HCT116 (cell line): ENCODE data around the gene GLT6D1. TPM values are rescaled to one million over a fixed set of nuclear protein-coding genes. Genes with fewer than 3 reads are reported as not detected.

Experiments
- ATAC-seq: fragments of 200-7000 bp; cut with Tn5 transposase; 2 replicates; pipeline ENCODE4 v1.9.1; 2020; ENCODE audit warnings: mild to moderate bottlenecking, moderate library complexity
- BruUV-seq: library from RNA; stranded (reverse); fragments of 400-500 nt; replicated peaks from 2 replicates; lab custom pipeline; 2021; lab: Mats Ljungman, UMichigan
- CTCF ChIA-PET: fragments of 300-600 bp; sonication (Branson Sonifier 250); formaldehyde crosslinking; loops from one replicate; lab custom pipeline; 2021; ENCODE audit warnings: antibody characterized with exemption; lab: Charles Lee
- POLR2A ChIA-PET: fragments of 300-600, 350-600 bp; sonication (Branson Sonifier 250); formaldehyde crosslinking; loops from one replicate; lab custom pipeline; 2021; ENCODE audit warnings: antibody characterized with exemption; lab: Charles Lee
- RAD21 ChIA-PET, 2 experiments: fragments of 300-600 bp; sonication (Branson Sonifier 250); formaldehyde crosslinking; loops; one replicate each; lab custom pipeline; 2023; ENCODE audit warnings: low total read pairs in 2 of 2; ENCODE audit not compliant: uncharacterized antibody in 2 of 2, unreplicated experiment in 2 of 2, low non-redundant PET in 1 of 2; lab: Charles Lee
- DNase-seq: peaks from one replicate; pipeline ENCODE4 v3.0.0-alpha.2; 2010; ENCODE audit warnings: low read depth, low spot score
- H2AFZ ChIP-seq: fragments of 200-600 bp; shearing (Covaris generic), sonication (generic); 2 replicates; pipeline ENCODE4 v1.6.1; 2017; ENCODE audit warnings: low read depth, mixed run types, mixed read lengths, antibody characterized with exemption, low read length; ENCODE audit not compliant: poor library complexity, severe bottlenecking
- H3K27ac ChIP-seq: 2 replicates; pipeline ENCODE4 v1.5.1; 2012; ENCODE audit warnings: low read depth, low read length
- H3K27me3 ChIP-seq: fragments of 200-600 bp; sonication (generic); 2 replicates; pipeline ENCODE4 v1.6.1; 2016; ENCODE audit warnings: mixed run types, low read length, mixed read lengths; ENCODE audit not compliant: insufficient read depth
- H3K36me3 ChIP-seq, 2 experiments: fragments of 200-500 bp in 1 of 2; fragments of 200-600 bp in 1 of 2; sonication (Bioruptor generic) in 1 of 2; sonication (generic) in 1 of 2; 2 replicates each; pipeline versions ENCODE4 v1.5.1 to v1.6.1; 2014 to 2016; ENCODE audit warnings: low read length in 2 of 2, inconsistent platforms in 1 of 2, mixed read lengths in 1 of 2, mixed run types in 1 of 2; ENCODE audit not compliant: insufficient read depth in 2 of 2, control insufficient read depth in 1 of 2
- H3K4me1 ChIP-seq, 2 experiments: fragments of 200-600 bp in 1 of 2; sonication (generic) in 1 of 2; 2 replicates each; pipeline versions ENCODE4 v1.5.1 to v1.6.1; 2012 to 2017; ENCODE audit warnings: low read length in 2 of 2, inconsistent platforms in 1 of 2, mild to moderate bottlenecking in 1 of 2, mixed read lengths in 1 of 2, mixed run types in 1 of 2, moderate library complexity in 1 of 2; ENCODE audit not compliant: insufficient read depth in 2 of 2, control insufficient read depth in 1 of 2
- H3K4me2 ChIP-seq: fragments of 200-600 bp; sonication (generic); 2 replicates; pipeline ENCODE4 v1.6.1; 2017; ENCODE audit warnings: mixed run types, low read length, mixed read lengths
- H3K4me3 ChIP-seq, 2 experiments: fragments of 200-600 bp in 1 of 2; sonication (generic) in 1 of 2; replicated peaks in 1 of 2; 2 replicates each; pipeline ENCODE4 v1.5.1; 2011 to 2016; ENCODE audit warnings: low read length in 2 of 2, control low read depth in 1 of 2, low read depth in 1 of 2, mild to moderate bottlenecking in 1 of 2, mixed read lengths in 1 of 2, mixed run types in 1 of 2
- H3K79me2 ChIP-seq: fragments of 200-600 bp; sonication (generic); 2 replicates; pipeline ENCODE4 v1.6.1; 2017; ENCODE audit warnings: mild to moderate bottlenecking, mixed run types, low read length, moderate library complexity, mixed read lengths; ENCODE audit not compliant: insufficient read depth
- H3K9ac ChIP-seq: fragments of 200-600 bp; sonication (generic); 2 replicates; pipeline ENCODE4 v1.6.1; 2016; ENCODE audit warnings: low read length, mixed read lengths
- H3K9me2 ChIP-seq: fragments of 200-600 bp; sonication (generic), shearing (Covaris generic); 2 replicates; pipeline ENCODE4 v1.6.1; 2017; ENCODE audit warnings: mixed run types, mild to moderate bottlenecking, moderate library complexity; ENCODE audit not compliant: insufficient read depth
- H3K9me3 ChIP-seq, 2 experiments: fragments of 200-500 bp in 1 of 2; fragments of 200-600 bp in 1 of 2; sonication (Bioruptor generic) in 1 of 2; sonication (generic) in 1 of 2; 2 replicates each; pipeline ENCODE4 v1.6.1; 2014 to 2017; ENCODE audit warnings: low read length in 2 of 2, mixed read lengths in 2 of 2, inconsistent platforms in 1 of 2, low read depth in 1 of 2, mild to moderate bottlenecking in 1 of 2, mixed run types in 1 of 2, moderate library complexity in 1 of 2; ENCODE audit not compliant: control insufficient read depth in 1 of 2, insufficient read depth in 1 of 2
- H4K20me1 ChIP-seq: fragments of 200-600 bp; sonication (generic), shearing (Covaris generic); 2 replicates; pipeline ENCODE4 v1.6.1; 2017; ENCODE audit warnings: mixed run types, mild to moderate bottlenecking, moderate library complexity; ENCODE audit not compliant: insufficient read depth
- CBX3 ChIP-seq: IDR thresholded peaks from 2 replicates; pipeline ENCODE4 v1.6.1; 2012; ENCODE audit warnings: low read depth
- POLR2A ChIP-seq: IDR thresholded peaks from 2 replicates; pipeline ENCODE4 v1.7.0; 2011; ENCODE audit warnings: borderline replicate concordance; ENCODE audit not compliant: insufficient read depth, insufficient read length; ENCODE audit errors: extremely low read depth
- POLR2AphosphoS5 ChIP-seq: IDR thresholded peaks from 2 replicates; pipeline ENCODE4 v1.6.1; 2011; ENCODE audit warnings: mild to moderate bottlenecking, low read depth, low read length, moderate library complexity
- RAD21 ChIP-seq: IDR thresholded peaks from 2 replicates; pipeline ENCODE4 v1.6.1; 2012; ENCODE audit warnings: low read depth, mild to moderate bottlenecking
- SP1 ChIP-seq: IDR thresholded peaks from 2 replicates; pipeline ENCODE4 v1.6.1; 2012; ENCODE audit warnings: low read depth
- YY1 ChIP-seq: IDR thresholded peaks from 2 replicates; pipeline ENCODE4 v1.6.1; 2011; ENCODE audit warnings: low read length, low read depth, moderate library complexity, mild to moderate bottlenecking; ENCODE audit not compliant: insufficient replicate concordance; ENCODE audit errors: extremely low read depth
- ZBTB33 ChIP-seq: IDR thresholded peaks from 2 replicates; pipeline ENCODE4 v1.6.1; 2011; ENCODE audit warnings: mild to moderate bottlenecking, low read length, moderate library complexity; ENCODE audit not compliant: insufficient replicate concordance; ENCODE audit errors: extremely low read depth
- ZFX ChIP-seq: fragments of 450-650 bp; IDR thresholded peaks from 2 replicates; pipeline ENCODE4 v1.6.1; 2017
- intact Hi-C: fragments of 100-400 bp; cut with micrococcal nuclease; formaldehyde crosslinking; loops from 2 replicates; pipeline ENCODE4 v1.10.0; 2022
- total RNA-seq: library from RNA; stranded (reverse); gene quantifications from one replicate; pipeline ENCODE4 v1.2.1, GENCODE V29; 2021; ENCODE audit not compliant: unreplicated experiment

Gene GLT6D1
- total RNA-seq, 1 experiment from 2014 or later: not detected

DNA sequence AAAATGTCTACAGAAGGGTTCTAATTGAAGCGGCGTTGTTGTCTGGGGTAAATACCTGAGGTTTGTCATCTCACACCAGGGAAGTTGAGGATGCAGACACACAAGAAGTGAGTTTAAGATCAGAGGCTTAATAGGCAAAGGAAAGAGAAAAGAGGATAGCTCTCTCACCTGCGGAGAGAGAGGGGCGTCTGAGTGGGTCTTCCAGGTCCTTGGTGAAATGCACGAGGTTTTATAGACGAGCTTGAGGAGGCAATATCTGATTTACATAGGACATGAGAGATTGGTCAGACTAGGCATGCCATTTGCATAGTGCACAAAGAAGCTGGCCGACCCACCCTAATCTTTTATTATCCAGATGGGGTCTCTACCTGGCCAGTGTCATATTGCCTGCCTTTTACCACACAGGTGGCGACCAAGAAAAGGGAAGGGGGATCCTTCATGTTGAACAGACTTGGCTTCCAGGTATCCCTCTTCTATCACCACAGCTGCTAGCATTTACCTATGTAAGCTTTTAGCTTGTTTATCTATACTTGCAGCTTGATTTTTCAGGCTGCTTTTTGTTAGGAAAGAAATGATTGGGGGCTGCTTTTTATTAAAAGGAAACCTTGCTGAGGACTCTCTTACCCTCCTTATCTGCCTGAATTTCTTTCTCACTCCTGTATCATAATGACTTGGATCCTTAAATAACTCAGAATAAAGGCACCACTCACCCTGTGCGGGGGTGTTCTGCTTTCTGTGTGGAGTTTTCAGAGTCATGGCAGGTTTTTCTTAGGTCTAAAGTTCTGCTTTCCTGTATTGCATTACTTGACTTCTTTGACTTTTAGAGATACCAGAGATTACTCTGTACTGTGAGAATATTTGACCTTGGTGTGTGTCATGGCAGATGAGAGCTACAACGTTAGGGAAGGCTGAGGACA lies 9.4 kb upstream of the GLT6D1 start:
- no peak for ATAC-seq
- BruUV-seq: no TSS peak
- no peak for DNase-seq

GRCh38 chr9:135647884-135648283 lies 8.5 kb upstream of the GLT6D1 start:
- Histone ChIP-seq H3K9me2 (no peaks in the 10 kb centered on the region), H3K9me3 (peaks cover 22 to 46% of the 10 kb centered on the region in 2 experiments; a peak in 3 of 4 replicates), H4K20me1 (no peaks in the 10 kb centered on the region), H3K4me2 (no peak overlapping the region), H3K79me2 (no peaks in the 10 kb centered on the region), H3K36me3 (no peaks in the 10 kb centered on the region), H3K4me1 (no peaks in the 10 kb centered on the region), H3K27ac (no peak overlapping the region), H3K27me3 (no peaks in the 10 kb centered on the region), H3K4me3 (no peak overlapping the region), H3K9ac (no peak overlapping the region), H2AFZ (no peak overlapping the region)
- POLR2A ChIA-PET: no interaction called here
- CTCF ChIA-PET: no interaction called here
- RAD21 ChIA-PET: no interaction called here
- BruUV-seq: no TSS peak
- intact Hi-C loops: no loop called here
- TF ChIP-seq POLR2A (no peak), SP1 (no peak), CBX3 (peak; percentile 91; the same call in 1 of the 2 replicates), ZFX (no peak), RAD21 (no peak), YY1 (no peak)
- DNase-seq (no peak), ATAC-seq (no peak)

More for the DNA sequence above, 9.4 kb upstream of the GLT6D1 start:
- H3K9ac ChIP-seq: no peak overlapping the region
- H3K4me1 ChIP-seq: no peaks in the 10 kb centered on the region
- no peaks in the 10 kb centered on the region for H3K36me3 ChIP-seq
- ChIA-PET CTCF (no interaction called here), RAD21 (no interaction called here), POLR2A (no interaction called here)
- no peak overlapping the region for H3K4me3 ChIP-seq
- H2AFZ ChIP-seq: no peak overlapping the region
- H3K9me3 ChIP-seq: peaks cover 22 to 46% of the 10 kb centered on the region in 2 experiments; a peak in 3 of 4 replicates
- no peak overlapping the region for H3K4me2 ChIP-seq
- no peaks in the 10 kb centered on the region for H3K9me2 ChIP-seq
- no peaks in the 10 kb centered on the region for H3K27me3 ChIP-seq
- intact Hi-C loops: no loop called here
- no peak overlapping the region for H3K27ac ChIP-seq
- TF ChIP-seq POLR2AphosphoS5 (no peak), ZBTB33 (no peak)
- no peaks in the 10 kb centered on the region for H3K79me2 ChIP-seq
- no peaks in the 10 kb centered on the region for H4K20me1 ChIP-seq
